ENCODE data around the gene GIMAP8.
"Not testable (repeated sequence)": the region's sequence is repeated elsewhere in the genome, so short reads cannot be mapped to it uniquely, and the experiment has no call there.

Gene GIMAP8

DNA sequence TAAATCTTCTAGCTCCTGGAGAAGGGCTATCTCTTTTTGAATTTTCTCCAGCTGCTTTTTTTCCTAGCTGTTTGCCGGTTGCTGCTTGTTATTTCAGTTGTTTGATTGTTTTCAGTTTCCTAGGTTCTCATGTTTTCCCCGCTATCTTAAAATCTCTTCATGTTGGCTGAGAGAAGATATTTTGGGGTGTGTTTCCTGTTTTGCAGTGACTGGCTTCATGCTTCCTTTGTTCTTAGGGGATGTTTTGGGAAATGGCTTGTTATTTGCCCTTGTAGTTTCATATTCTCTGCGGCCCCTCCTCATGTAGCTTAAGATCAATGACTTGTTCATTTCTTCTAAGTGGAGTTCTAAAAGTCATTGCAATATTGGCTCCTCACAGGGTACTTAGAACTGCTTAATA, 33.6 kb downstream of the GIMAP8 start:
- not testable (repeated sequence) for H3K4me3 ChIP-seq (ENCODE audit: low read depth, low read length); H3K36me3 ChIP-seq (ENCODE audit: insufficient read depth, low read length); H3K27ac ChIP-seq (ENCODE audit: low read depth, low read length); H3K79me2 ChIP-seq (ENCODE audit: control insufficient read depth, insufficient read depth, low read length, unreplicated experiment); H3K4me1 ChIP-seq (ENCODE audit: control insufficient read depth, insufficient read depth, low read length, unreplicated experiment); H3K27me3 ChIP-seq (ENCODE audit: insufficient read depth, low read length); H2AFZ ChIP-seq (ENCODE audit: low read length, unreplicated experiment)

DNA sequence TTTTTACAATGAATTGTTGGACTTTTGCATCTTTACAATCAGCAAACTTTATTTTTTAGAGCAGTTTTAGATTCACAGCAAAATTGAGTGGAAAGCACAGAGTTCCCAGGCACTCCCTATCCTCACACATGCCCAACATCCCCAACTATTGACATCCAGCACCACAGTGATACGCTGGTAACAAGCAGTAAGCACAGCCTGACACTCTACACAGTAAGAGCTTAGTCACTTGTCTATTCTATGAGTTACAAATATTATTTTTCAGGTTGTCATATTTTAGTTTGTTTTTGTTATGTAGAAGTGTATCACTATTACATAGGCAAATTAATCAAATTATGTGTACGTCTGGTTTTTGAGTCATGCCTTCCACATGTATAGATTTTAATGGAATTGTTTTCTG, 37.2 kb downstream of the GIMAP8 start:
- H3K4me1 ChIP-seq (ENCODE audit: control insufficient read depth, insufficient read depth, low read length, unreplicated experiment): no peaks in the 10 kb centered on the region
- no peak overlapping the region for H2AFZ ChIP-seq (ENCODE audit: low read length, unreplicated experiment)
- no peak overlapping the region for H3K27ac ChIP-seq (ENCODE audit: low read depth, low read length)
- H3K36me3 ChIP-seq (ENCODE audit: insufficient read depth, low read length): no peaks in the 10 kb centered on the region
- H3K27me3 ChIP-seq (ENCODE audit: insufficient read depth, low read length): no peaks in the 10 kb centered on the region
- H3K4me3 ChIP-seq (ENCODE audit: low read depth, low read length): no peak overlapping the region
- H3K79me2 ChIP-seq (ENCODE audit: control insufficient read depth, insufficient read depth, low read length, unreplicated experiment): no peaks in the 10 kb centered on the region

DNA sequence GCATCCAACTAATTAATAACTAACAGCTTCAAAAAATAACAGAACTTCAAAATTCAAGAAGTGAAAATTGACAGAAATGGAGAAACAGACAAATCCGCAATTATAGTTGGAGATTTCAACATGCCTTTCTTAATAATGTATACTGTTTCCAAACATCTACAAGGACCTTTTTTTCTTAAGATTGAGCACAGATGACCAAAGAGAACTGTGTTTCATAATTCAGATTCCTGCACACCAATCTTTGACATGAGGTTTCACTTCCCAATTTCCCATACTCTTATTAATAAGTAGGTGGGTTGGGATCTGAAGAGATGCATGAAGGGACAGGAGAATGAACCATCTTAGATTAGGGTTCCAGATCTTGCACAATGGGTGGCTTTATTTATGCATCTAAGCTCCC, 39.4 kb downstream of the GIMAP8 start:
- H3K27me3 ChIP-seq (ENCODE audit: insufficient read depth, low read length): no peaks in the 10 kb centered on the region
- no peak overlapping the region for H3K27ac ChIP-seq (ENCODE audit: low read depth, low read length)
- no peak overlapping the region for H3K4me3 ChIP-seq (ENCODE audit: low read depth, low read length)
- no peaks in the 10 kb centered on the region for H3K79me2 ChIP-seq (ENCODE audit: control insufficient read depth, insufficient read depth, low read length, unreplicated experiment)
- H3K36me3 ChIP-seq (ENCODE audit: insufficient read depth, low read length): no peaks in the 10 kb centered on the region
- H2AFZ ChIP-seq (ENCODE audit: low read length, unreplicated experiment): no peak overlapping the region
- no peaks in the 10 kb centered on the region for H3K4me1 ChIP-seq (ENCODE audit: control insufficient read depth, insufficient read depth, low read length, unreplicated experiment)

DNA sequence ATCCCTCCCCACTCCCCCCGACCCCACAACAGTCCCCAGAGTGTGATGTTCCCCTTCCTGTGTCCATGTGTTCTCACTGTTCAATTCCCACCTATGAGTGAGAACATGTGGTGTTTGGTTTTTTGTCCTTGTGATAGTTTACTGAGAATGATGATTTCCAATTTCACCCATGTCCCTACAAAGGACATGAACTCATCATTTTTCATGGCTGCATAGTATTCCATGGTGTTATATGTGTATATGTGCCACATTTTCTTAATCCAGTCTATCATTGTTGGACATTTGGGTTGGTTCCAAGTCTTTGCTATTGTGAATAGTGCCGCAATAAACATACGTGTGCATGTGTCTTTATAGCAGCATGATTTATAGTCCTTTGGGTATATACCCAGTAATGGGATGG, 43.0 kb downstream of the GIMAP8 start:
- not testable (repeated sequence) for H3K27me3 ChIP-seq (ENCODE audit: insufficient read depth, low read length); H3K36me3 ChIP-seq (ENCODE audit: insufficient read depth, low read length); H2AFZ ChIP-seq (ENCODE audit: low read length, unreplicated experiment); H3K79me2 ChIP-seq (ENCODE audit: control insufficient read depth, insufficient read depth, low read length, unreplicated experiment); H3K27ac ChIP-seq (ENCODE audit: low read depth, low read length); H3K4me3 ChIP-seq (ENCODE audit: low read depth, low read length); H3K4me1 ChIP-seq (ENCODE audit: control insufficient read depth, insufficient read depth, low read length, unreplicated experiment)

DNA sequence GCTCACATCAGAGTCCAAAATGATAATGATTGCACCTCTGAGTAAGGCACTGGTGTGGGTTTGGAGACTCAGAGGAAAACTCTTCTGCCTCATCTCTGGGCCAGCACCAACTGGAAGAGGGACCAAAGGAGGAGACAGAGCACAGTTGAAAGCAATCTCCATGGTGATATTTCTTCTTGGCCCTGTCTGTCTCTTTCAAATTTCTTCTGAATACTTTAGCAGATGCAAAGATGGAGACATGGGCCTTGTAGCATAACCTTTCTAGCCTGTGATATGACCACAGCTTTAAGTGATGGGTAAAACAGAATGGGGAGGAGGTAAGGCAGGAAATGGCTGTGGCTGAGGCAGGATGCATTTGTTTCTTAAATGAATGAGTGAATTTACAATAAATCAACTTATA, 52.1 kb downstream of the GIMAP8 start:
- Histone ChIP-seq H3K27ac (ENCODE audit: low read depth, low read length) (no peak overlapping the region), H3K79me2 (ENCODE audit: control insufficient read depth, insufficient read depth, low read length, unreplicated experiment) (no peaks in the 10 kb centered on the region), H2AFZ (ENCODE audit: low read length, unreplicated experiment) (no peak overlapping the region), H3K36me3 (ENCODE audit: insufficient read depth, low read length) (no peaks in the 10 kb centered on the region), H3K4me3 (ENCODE audit: low read depth, low read length) (no peak overlapping the region), H3K27me3 (ENCODE audit: insufficient read depth, low read length) (no peaks in the 10 kb centered on the region), H3K4me1 (ENCODE audit: control insufficient read depth, insufficient read depth, low read length, unreplicated experiment) (no peaks in the 10 kb centered on the region)

DNA sequence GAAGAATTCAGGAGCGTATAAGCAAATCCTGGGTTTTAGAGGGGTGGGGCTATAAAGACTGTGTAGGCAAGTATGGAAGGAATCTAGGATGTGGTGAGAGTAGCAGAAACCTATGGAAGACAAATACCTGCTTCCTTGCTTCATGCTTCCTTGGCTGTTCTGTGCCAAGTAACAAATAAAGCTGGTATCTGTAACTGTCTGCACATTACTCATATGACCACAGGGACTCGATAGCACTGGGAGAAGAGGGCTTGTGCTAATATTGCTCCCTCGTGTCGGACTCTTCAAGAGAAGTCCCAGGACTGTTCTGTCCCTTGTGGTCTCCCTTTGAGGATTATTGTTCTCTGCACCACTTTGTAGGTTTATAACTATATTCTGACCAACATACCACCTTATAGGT, 52.7 kb downstream of the GIMAP8 start:
- Histone ChIP-seq H3K36me3 (ENCODE audit: insufficient read depth, low read length) (no peaks in the 10 kb centered on the region), H3K27ac (ENCODE audit: low read depth, low read length) (no peak overlapping the region), H3K27me3 (ENCODE audit: insufficient read depth, low read length) (no peaks in the 10 kb centered on the region), H3K4me3 (ENCODE audit: low read depth, low read length) (no peak overlapping the region), H3K79me2 (ENCODE audit: control insufficient read depth, insufficient read depth, low read length, unreplicated experiment) (no peaks in the 10 kb centered on the region), H2AFZ (ENCODE audit: low read length, unreplicated experiment) (no peak overlapping the region), H3K4me1 (ENCODE audit: control insufficient read depth, insufficient read depth, low read length, unreplicated experiment) (no peaks in the 10 kb centered on the region)

DNA sequence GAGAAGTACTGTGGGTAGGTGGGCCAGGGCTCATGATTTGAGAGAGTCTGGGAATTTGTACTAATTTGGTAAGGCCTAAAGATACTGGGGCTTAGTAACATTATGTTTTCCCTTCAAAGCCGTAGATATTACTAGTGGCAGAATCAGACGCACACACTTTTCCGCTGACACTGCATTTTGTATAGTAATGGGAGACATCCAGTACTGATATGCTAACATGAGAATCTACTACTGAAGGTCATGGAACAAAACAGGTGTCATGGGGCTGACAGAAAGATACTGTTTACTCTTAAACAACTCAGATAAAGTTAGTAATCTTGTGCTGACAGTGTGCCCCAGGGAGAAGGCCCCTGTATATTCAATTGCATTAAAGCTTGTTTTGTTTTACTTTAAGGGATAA, 53.2 kb downstream of the GIMAP8 start:
- Histone ChIP-seq H3K4me1 (ENCODE audit: control insufficient read depth, insufficient read depth, low read length, unreplicated experiment) (no peaks in the 10 kb centered on the region), H3K27ac (ENCODE audit: low read depth, low read length) (no peak overlapping the region), H2AFZ (ENCODE audit: low read length, unreplicated experiment) (no peak overlapping the region), H3K79me2 (ENCODE audit: control insufficient read depth, insufficient read depth, low read length, unreplicated experiment) (no peaks in the 10 kb centered on the region), H3K4me3 (ENCODE audit: low read depth, low read length) (no peak overlapping the region), H3K27me3 (ENCODE audit: insufficient read depth, low read length) (no peaks in the 10 kb centered on the region), H3K36me3 (ENCODE audit: insufficient read depth, low read length) (no peaks in the 10 kb centered on the region)

DNA sequence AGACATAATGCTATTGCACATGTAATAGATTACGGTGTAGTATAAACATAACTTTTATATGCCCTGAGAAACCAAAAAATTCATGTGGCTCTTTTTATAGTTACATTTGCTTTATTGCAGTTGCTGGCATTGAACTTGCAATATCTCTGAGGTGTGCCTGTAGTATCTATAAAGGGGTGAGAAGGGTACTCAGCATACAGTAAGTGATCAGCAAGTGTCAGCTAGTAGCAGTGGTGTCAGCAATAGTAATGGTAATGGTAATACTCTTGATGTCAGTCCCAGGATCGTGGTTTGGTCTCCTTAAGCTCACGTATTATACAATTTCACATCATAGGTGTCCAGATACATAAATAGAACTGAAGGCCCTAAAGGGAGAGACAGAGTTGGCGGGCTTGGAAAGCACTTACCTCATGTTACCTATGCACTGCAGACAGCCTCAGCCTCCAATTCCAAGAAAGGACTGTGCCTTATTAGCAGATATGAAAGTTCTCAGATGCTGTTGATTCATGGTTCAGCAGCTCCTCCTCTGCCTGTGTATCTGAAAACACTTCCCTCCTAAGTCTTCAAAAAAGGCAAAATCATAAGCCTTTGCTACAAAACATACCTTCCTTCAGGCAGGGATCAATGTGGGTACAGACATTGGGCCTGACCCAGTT, 57.6 kb downstream of the GIMAP8 start:
- H3K4me3 ChIP-seq (ENCODE audit: low read depth, low read length): no peak overlapping the region
- H3K79me2 ChIP-seq (ENCODE audit: control insufficient read depth, insufficient read depth, low read length, unreplicated experiment): no peaks in the 10 kb centered on the region
- H3K27ac ChIP-seq (ENCODE audit: low read depth, low read length): no peak overlapping the region
- H3K27me3 ChIP-seq (ENCODE audit: insufficient read depth, low read length): no peaks in the 10 kb centered on the region
- H3K4me1 ChIP-seq (ENCODE audit: control insufficient read depth, insufficient read depth, low read length, unreplicated experiment): no peaks in the 10 kb centered on the region
- no peaks in the 10 kb centered on the region for H3K36me3 ChIP-seq (ENCODE audit: insufficient read depth, low read length)
- H2AFZ ChIP-seq (ENCODE audit: low read length, unreplicated experiment): no peak overlapping the region

DNA sequence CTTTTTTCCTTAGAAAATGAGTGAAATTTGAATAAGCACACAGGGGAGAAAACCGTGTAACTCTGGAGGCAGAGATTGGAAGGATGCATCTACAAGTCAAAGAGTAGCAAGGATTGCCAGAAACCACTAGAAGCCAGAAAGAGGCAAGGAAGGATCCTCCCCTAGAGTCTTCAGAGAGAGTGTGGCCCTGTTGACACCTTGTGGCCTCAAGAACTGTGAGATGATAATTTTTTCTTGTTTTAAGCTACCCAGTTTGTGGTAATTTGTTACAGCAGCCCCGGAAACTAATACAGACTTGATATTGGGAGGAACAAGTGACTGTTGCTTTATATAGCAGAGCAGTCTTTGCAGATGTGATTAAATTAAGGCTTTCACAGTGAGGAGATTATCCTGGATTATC, 60.6 kb downstream of the GIMAP8 start:
- H3K36me3 ChIP-seq (ENCODE audit: insufficient read depth, low read length): no peaks in the 10 kb centered on the region
- H3K27me3 ChIP-seq (ENCODE audit: insufficient read depth, low read length): no peaks in the 10 kb centered on the region
- no peak overlapping the region for H2AFZ ChIP-seq (ENCODE audit: low read length, unreplicated experiment)
- H3K4me3 ChIP-seq (ENCODE audit: low read depth, low read length): no peak overlapping the region
- no peaks in the 10 kb centered on the region for H3K79me2 ChIP-seq (ENCODE audit: control insufficient read depth, insufficient read depth, low read length, unreplicated experiment)
- H3K4me1 ChIP-seq (ENCODE audit: control insufficient read depth, insufficient read depth, low read length, unreplicated experiment): no peaks in the 10 kb centered on the region
- no peak overlapping the region for H3K27ac ChIP-seq (ENCODE audit: low read depth, low read length)

DNA sequence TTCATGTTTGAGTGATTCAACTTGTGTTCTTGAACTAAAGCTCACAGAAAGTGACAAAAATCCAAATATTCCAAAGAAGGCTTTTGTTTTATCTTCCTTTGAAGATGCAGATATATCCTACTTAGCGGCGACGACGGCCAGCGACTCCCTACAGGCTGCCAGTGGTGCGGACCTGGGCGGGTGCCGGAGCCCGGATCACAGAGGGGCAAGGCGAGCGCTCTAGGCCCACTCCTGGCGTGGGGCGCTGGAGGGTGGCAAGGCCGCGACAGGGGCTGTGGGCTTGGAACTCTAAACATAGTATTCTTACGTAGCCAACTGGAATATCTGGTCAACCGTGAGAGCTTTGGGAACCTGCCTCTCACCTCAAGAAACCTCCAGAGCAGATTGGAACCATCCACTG, 63.3 kb downstream of the GIMAP8 start:
- Histone ChIP-seq H3K27me3 (ENCODE audit: insufficient read depth, low read length) (no peaks in the 10 kb centered on the region), H3K4me1 (ENCODE audit: control insufficient read depth, insufficient read depth, low read length, unreplicated experiment) (no peaks in the 10 kb centered on the region), H3K4me3 (ENCODE audit: low read depth, low read length) (no peak overlapping the region), H2AFZ (ENCODE audit: low read length, unreplicated experiment) (no peak overlapping the region), H3K36me3 (ENCODE audit: insufficient read depth, low read length) (no peaks in the 10 kb centered on the region), H3K27ac (ENCODE audit: low read depth, low read length) (no peak overlapping the region), H3K79me2 (ENCODE audit: control insufficient read depth, insufficient read depth, low read length, unreplicated experiment) (no peaks in the 10 kb centered on the region)

DNA sequence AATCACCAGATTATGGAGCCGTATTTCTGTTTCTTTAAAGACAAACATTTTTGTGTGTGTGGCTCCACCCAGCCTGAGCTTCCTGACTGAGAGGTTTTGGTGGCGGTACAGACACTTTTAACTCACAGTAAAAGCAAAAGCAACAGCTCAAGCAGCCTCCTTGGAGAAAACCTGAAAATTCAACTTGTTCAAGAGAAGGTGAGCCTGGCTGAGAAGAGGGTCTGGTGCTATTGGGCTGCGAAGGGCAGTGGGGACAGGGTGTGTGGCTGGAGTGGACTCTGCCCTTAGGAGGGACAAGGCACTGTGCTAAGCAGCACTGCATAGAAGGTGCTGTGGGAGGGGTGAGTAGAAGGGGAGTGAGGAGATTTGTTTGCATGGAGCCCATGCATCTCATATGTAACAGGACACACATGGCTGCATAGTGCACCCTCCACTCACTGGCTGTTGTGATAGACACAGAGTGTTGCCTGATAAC, 64.4 kb downstream of the GIMAP8 start, which contains the start of gene GIMAP7:
GIMAP7 (plus strand) TSS at position 125 of the 475 bp plus-strand sequence. CDS start 5,103 bp downstream, outside the sequence.
- Histone ChIP-seq H3K36me3 (ENCODE audit: insufficient read depth, low read length) (no peaks in the 10 kb centered on the region), H3K79me2 (ENCODE audit: control insufficient read depth, insufficient read depth, low read length, unreplicated experiment) (no peaks in the 10 kb centered on the region), H3K27ac (ENCODE audit: low read depth, low read length) (no peak within 1 kb of the TSS), H3K4me1 (ENCODE audit: control insufficient read depth, insufficient read depth, low read length, unreplicated experiment) (no peaks in the 10 kb centered on the region), H3K4me3 (ENCODE audit: low read depth, low read length) (no peak within 1 kb of the TSS), H2AFZ (ENCODE audit: low read length, unreplicated experiment) (no peak within 1 kb of the TSS), H3K27me3 (ENCODE audit: insufficient read depth, low read length) (no peaks in the 10 kb centered on the region)
